ENCODE data around the gene NMNAT2.

The NMNAT2 gene

DNA sequence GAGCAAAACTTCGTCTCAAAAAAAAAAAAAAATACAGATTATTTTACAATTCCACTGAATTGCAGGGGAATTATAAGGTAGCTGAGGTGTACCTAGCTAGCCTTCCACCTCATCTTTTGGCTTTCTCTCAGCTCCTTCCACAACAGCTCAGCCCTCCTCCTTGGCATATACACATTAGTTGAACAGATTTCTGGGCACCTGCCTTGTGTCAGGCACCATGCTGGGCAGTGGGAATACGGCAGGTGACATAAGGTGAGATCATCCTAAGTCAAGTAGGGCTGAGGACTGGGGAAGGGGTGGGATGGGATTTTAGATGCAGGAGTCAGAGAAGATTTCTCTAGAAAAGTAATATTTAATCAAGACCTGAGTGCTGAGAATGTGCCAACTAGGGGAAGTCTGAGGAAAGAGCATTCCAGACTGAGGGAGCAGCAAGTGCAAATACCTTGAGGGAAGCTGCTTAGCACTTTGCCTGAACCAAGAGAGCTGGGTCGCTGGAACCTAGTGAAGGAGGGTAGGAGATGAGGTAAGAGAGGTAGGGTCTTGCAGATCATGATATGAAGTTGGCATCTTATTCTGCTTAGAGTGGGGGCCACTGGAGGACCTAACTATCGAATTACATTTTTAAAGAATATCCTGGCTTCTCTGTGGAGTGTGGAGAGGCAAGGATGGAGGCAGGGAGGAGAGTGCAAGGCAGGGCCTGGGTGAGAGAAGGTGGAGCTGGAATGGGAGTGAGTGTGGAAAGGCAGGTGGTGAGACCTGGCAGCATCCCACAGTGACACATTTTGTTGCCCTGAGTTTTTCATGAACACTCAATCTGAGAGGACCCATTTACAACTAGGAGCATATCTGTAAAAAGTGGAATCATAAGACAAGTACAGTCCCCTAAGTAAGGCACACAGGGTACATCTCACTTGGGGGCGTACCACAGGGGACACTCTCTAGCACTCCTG is 203.9 kb downstream of the NMNAT2 start:
- no peaks in the 10 kb centered on the region for H3K36me3 Mint-ChIP-seq (ENCODE audit: low read depth)
- no peak overlapping the region for H3K4me3 Mint-ChIP-seq
- no peaks in the 10 kb centered on the region for H3K9me3 Mint-ChIP-seq
- peaks cover 7% of the 10 kb centered on the region for H3K27me3 Mint-ChIP-seq
- H3K27ac Mint-ChIP-seq, result no peak overlapping the region
- peaks cover 15% of the 10 kb centered on the region for H3K4me1 Mint-ChIP-seq (ENCODE audit: low read depth)

- Mint-ChIP-seq H3K9me3 (no peaks in the 10 kb centered on the region), H3K36me3 (ENCODE audit: low read depth) (no peaks in the 10 kb centered on the region), H3K27ac (no peak overlapping the region), H3K4me1 (ENCODE audit: low read depth) (peaks cover 5% of the 10 kb centered on the region), H3K4me3 (no peak overlapping the region), H3K27me3 (peaks cover 7% of the 10 kb centered on the region)
These were observed 205.3 kb downstream of the NMNAT2 start for GRCh38 chr1:183212870-183213269.

DNA sequence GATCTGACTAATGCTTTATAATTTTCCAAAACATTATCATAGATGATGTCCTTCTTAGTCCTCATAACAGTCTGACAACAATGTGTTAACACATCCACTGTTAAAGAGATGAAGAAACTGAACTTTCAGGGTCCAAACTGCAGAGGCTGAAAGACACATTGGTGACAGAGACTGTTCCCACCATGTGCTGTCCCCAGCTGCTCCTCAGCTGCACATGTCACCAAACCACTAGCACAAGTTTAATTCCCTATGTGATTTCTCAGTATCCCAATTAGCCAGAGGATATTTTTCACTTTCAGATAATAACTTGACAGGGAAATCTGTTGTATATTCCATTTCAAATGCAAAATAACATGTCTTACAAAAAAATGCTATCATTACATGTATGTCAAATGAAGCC is 207.5 kb downstream of the NMNAT2 start:
- H3K9me3 Mint-ChIP-seq, result no peaks in the 10 kb centered on the region
- no peaks in the 10 kb centered on the region for H3K36me3 Mint-ChIP-seq (ENCODE audit: low read depth)
- H3K27ac Mint-ChIP-seq, result no peak overlapping the region
- H3K4me3 Mint-ChIP-seq, result no peak overlapping the region
- peaks cover 5% of the 10 kb centered on the region for H3K4me1 Mint-ChIP-seq (ENCODE audit: low read depth)
- H3K27me3 Mint-ChIP-seq, result peaks cover 11% of the 10 kb centered on the region

- peaks cover 5% of the 10 kb centered on the region for H3K4me1 Mint-ChIP-seq (ENCODE audit: low read depth)
- H3K27me3 Mint-ChIP-seq, result peaks cover 11% of the 10 kb centered on the region
- no peak overlapping the region for H3K27ac Mint-ChIP-seq
- H3K9me3 Mint-ChIP-seq, result no peaks in the 10 kb centered on the region
- H3K4me3 Mint-ChIP-seq, result no peak overlapping the region
- no peaks in the 10 kb centered on the region for H3K36me3 Mint-ChIP-seq (ENCODE audit: low read depth)
These were observed 208.5 kb downstream of the NMNAT2 start for GRCh38 chr1:183209533-183210158.

GRCh38 chr1:183206538-183207122 is 211.6 kb downstream of the NMNAT2 start:
- Mint-ChIP-seq H3K4me3 (no peak overlapping the region), H3K27ac (no peak overlapping the region), H3K9me3 (no peaks in the 10 kb centered on the region), H3K27me3 (peaks cover 3% of the 10 kb centered on the region), H3K36me3 (ENCODE audit: low read depth) (no peaks in the 10 kb centered on the region), H3K4me1 (ENCODE audit: low read depth) (peaks cover 5% of the 10 kb centered on the region)

DNA sequence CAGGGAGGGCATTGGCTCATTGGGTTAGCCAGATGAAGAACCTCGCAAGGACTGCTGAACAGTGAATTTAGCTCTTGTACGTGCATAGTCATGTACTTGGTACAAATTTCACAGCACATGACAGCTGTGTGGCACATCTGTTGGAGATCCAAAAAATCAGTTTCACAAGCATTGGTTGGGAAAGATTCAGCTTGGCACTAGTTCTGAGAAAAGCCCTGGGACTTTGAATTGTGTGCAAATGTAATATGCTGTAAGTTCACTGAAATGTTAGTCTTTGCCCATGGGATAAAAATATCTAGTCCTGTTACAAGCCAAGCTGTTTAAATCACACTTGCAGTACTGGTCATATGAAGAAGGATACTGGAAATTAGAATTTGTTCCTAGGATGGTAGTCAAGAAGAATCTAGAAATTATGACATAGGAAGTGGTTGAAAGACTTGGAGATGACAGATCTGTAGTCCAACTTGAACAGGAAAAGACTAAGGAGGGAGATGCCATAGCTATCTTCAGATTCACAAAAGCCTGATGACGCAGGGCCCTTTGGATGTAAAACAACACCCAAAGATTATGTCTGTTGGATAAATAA is 212.9 kb downstream of the NMNAT2 start:
- Mint-ChIP-seq H3K27me3 (peaks cover 3% of the 10 kb centered on the region), H3K4me1 (ENCODE audit: low read depth) (peaks cover 5% of the 10 kb centered on the region), H3K36me3 (ENCODE audit: low read depth) (no peaks in the 10 kb centered on the region), H3K27ac (no peak overlapping the region), H3K4me3 (no peak overlapping the region), H3K9me3 (no peaks in the 10 kb centered on the region)

DNA sequence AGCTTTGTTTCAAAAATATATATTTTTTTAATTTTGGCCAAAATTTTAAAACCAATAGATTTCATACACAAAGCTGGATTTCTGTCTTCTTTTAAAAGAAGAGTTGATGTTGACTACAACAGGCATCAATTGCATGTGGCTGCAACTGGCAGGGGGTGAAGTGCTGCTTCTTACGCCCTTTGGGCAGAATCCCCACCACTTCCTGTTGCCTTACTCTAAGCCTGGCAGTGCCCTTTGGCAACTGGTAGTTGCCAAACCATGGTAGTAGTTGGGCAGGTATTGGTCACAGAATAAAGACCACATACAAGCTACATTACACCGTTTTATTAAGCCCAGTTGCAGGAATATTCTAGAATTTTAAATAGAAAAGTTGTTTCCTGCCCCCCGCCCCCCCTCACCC is 215.1 kb downstream of the NMNAT2 start:
- Mint-ChIP-seq H3K27me3 (peaks cover 9% of the 10 kb centered on the region), H3K4me3 (no peak overlapping the region), H3K36me3 (ENCODE audit: low read depth) (no peaks in the 10 kb centered on the region), H3K27ac (no peak overlapping the region), H3K9me3 (no peaks in the 10 kb centered on the region), H3K4me1 (ENCODE audit: low read depth) (no peaks in the 10 kb centered on the region)

DNA sequence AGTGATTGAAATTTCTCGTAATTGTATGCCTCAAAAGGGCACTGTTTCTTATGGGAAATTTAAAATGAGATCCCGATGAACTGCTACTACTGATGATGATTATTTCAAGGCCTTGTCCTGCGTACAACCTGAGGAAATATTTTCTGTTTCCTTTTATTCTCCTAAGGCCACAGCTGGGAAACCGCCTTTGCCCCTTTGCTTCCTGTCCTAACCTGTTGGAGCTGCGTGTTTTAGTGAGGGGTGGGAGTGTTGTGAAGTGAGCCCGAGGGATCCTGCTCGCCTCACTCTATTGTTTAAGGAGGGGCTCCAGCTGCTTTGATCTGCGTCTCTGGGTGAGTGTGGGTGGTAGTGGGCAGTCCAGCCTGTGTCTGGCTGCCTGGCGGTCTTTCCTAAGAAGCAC is 217.7 kb downstream of the NMNAT2 start:
- Mint-ChIP-seq H3K27ac (no peak overlapping the region), H3K9me3 (no peaks in the 10 kb centered on the region), H3K27me3 (peaks cover 10% of the 10 kb centered on the region), H3K4me3 (no peak overlapping the region), H3K36me3 (ENCODE audit: low read depth) (no peaks in the 10 kb centered on the region), H3K4me1 (ENCODE audit: low read depth) (peaks cover 2% of the 10 kb centered on the region)

- Mint-ChIP-seq H3K4me3 (no peak overlapping the region), H3K4me1 (ENCODE audit: low read depth) (peaks cover 12% of the 10 kb centered on the region), H3K9me3 (no peaks in the 10 kb centered on the region), H3K27ac (no peak overlapping the region), H3K36me3 (ENCODE audit: low read depth) (no peaks in the 10 kb centered on the region), H3K27me3 (peaks cover 10% of the 10 kb centered on the region)
These were observed 218.9 kb downstream of the NMNAT2 start for GRCh38 chr1:183199304-183199703.

DNA sequence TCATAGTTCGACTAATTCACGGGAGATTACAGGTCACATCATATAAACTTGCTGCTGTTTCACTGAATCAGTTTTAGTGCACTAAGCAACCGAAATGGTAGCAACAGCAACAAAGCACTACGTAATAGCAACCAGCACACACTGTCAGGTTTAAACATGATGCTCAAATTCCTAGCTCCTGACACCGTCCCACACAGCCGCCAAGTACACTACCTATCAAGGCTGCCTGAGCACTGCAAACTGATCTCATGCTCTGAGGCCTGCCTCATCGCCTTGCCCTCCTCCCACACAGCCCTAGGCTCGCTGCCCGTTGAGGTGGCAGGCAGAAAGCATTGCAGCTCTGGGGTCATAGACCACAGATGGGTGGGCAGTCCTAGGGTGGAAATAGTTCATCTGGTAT is 219.7 kb downstream of the NMNAT2 start:
- Mint-ChIP-seq H3K9me3 (no peaks in the 10 kb centered on the region), H3K36me3 (ENCODE audit: low read depth) (no peaks in the 10 kb centered on the region), H3K4me3 (no peak overlapping the region), H3K27ac (no peak overlapping the region), H3K4me1 (ENCODE audit: low read depth) (peaks cover 12% of the 10 kb centered on the region), H3K27me3 (peaks cover 10% of the 10 kb centered on the region)
